Left ventricle myocardium inferior (tissue), 1 donor: ENCODE measurements around the gene CSAD. TPM values are rescaled to one million over a fixed set of nuclear protein-coding genes. Genes with fewer than 3 reads are reported as not detected.

ENCODE experiments used
- DNase-seq: peaks from one replicate; pipeline ENCODE4 v3.0.0-alpha.2; 2020
- H3K27ac ChIP-seq: fragments of 200-600 bp; replicated peaks from 2 replicates; pipeline ENCODE4 v1.8.0; 2021
- H3K27me3 ChIP-seq: fragments of 200-600 bp; 2 replicates; pipeline ENCODE4 v1.8.0; 2021; ENCODE audit warnings: low read depth
- H3K36me3 ChIP-seq: fragments of 200-600 bp; 2 replicates; pipeline ENCODE4 v1.8.0; 2021
- H3K4me1 ChIP-seq: fragments of 200-600 bp; 2 replicates; pipeline ENCODE4 v1.8.0; 2021
- H3K4me3 ChIP-seq: fragments of 200-600 bp; 2 replicates; pipeline ENCODE4 v1.8.0; 2021; ENCODE audit warnings: mild to moderate bottlenecking, moderate library complexity
- H3K9me3 ChIP-seq: fragments of 200-600 bp; replicated peaks from 2 replicates; pipeline ENCODE4 v1.8.0; 2021
- intact Hi-C: fragments of 100-400 bp; cut with micrococcal nuclease; formaldehyde crosslinking; loops from one replicate; pipeline ENCODE4 v1.11.0; 2022
- total RNA-seq: library from RNA; stranded (reverse); fragmentation: NEBNext Ultra II Directional; extraction: Animal tissue kit (Norgen Biotek cat#: 25700); gene quantifications from one replicate; pipeline ENCODE4 v1.2.1, GENCODE V29; 2021
- TF ChIP-seq, protein P1 (sequence below): fragments of 200-600 bp; IDR thresholded peaks from 2 replicates; pipeline ENCODE4 v1.8.0; 2021; ENCODE audit warnings: antibody characterized with exemption, mild to moderate bottlenecking, borderline replicate concordance
- donor health status: DM: no; HTN: yes; CAD: no; lungs with severe emphysema.

The CSAD gene
- total RNA-seq, 1 donor from 2014 or later = 12.2 TPM

DNA sequence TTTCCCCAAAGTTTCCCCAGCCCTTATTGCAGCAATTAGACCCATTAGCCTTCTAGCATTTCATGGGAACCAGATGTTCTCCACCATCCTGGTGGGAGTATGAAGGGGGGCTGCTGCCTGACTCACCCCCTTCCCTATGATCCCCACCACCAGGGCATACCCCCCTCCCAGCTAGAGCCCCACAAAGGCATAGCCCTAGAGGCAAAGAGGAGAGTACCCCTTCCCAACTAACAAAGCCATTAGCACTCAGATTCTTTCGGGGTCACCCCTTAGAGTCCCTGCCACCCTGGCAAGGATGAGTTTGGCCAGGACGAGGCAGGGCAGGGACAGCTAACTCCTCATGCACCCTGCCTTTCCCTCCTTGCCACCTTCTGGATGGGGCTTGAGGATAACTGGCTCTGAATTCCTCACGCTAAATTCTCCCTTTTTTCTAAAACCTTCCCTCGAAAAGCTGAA, 42.1 kb upstream of the CSAD start:
- Histone ChIP-seq H3K9me3 (no peaks in the 10 kb centered on the region), H3K27me3 (no peaks in the 10 kb centered on the region), H3K4me3 (peak overlapping the region; percentile 2), H3K27ac (peak overlapping the region; percentile 100), H3K36me3 (no peaks in the 10 kb centered on the region), H3K4me1 (peaks cover 66% of the 10 kb centered on the region)
- intact Hi-C loops = no loop called here
- no peak for DNase-seq
- TF ChIP-seq, protein P1, sequence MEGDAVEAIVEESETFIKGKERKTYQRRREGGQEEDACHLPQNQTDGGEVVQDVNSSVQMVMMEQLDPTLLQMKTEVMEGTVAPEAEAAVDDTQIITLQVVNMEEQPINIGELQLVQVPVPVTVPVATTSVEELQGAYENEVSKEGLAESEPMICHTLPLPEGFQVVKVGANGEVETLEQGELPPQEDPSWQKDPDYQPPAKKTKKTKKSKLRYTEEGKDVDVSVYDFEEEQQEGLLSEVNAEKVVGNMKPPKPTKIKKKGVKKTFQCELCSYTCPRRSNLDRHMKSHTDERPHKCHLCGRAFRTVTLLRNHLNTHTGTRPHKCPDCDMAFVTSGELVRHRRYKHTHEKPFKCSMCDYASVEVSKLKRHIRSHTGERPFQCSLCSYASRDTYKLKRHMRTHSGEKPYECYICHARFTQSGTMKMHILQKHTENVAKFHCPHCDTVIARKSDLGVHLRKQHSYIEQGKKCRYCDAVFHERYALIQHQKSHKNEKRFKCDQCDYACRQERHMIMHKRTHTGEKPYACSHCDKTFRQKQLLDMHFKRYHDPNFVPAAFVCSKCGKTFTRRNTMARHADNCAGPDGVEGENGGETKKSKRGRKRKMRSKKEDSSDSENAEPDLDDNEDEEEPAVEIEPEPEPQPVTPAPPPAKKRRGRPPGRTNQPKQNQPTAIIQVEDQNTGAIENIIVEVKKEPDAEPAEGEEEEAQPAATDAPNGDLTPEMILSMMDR = no peak

DNA sequence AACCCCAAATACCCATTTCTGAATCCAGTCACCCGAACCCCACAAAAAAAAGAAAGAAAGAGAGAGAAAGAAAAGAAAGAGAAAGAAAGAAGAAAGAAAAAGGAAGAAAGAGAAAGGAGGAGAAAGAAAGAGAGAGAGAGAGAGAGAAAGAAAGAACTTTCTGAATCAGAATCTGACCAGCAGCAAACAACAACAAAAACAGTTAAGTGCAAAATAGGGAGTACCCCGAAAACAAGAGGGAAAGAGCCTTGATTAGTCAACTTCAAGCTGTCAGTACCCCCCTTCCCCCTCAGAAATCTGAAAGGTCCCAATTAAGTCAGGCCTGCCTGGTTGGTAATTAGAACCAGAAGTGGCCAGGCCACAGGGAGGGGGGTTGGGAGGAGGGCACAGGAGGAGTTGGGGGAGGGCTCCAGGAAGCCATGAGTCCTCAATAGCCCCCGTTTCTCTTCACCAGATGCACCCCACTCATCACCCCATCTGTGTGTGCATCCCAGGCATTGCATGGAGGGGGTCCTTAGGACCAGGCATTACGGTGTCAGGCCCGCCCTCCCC, 41.5 kb upstream of the CSAD start:
- peaks cover 72% of the 10 kb centered on the region for H3K4me1 ChIP-seq
- no peaks in the 10 kb centered on the region for H3K27me3 ChIP-seq
- H3K4me3 ChIP-seq = peak overlapping the region; percentile 84
- H3K36me3 ChIP-seq = no peaks in the 10 kb centered on the region
- no peak for DNase-seq
- TF ChIP-seq, protein P1 = no peak
- no peaks in the 10 kb centered on the region for H3K9me3 ChIP-seq
- peak overlapping the region; percentile 100 for H3K27ac ChIP-seq
- intact Hi-C loops = no loop called here

DNA sequence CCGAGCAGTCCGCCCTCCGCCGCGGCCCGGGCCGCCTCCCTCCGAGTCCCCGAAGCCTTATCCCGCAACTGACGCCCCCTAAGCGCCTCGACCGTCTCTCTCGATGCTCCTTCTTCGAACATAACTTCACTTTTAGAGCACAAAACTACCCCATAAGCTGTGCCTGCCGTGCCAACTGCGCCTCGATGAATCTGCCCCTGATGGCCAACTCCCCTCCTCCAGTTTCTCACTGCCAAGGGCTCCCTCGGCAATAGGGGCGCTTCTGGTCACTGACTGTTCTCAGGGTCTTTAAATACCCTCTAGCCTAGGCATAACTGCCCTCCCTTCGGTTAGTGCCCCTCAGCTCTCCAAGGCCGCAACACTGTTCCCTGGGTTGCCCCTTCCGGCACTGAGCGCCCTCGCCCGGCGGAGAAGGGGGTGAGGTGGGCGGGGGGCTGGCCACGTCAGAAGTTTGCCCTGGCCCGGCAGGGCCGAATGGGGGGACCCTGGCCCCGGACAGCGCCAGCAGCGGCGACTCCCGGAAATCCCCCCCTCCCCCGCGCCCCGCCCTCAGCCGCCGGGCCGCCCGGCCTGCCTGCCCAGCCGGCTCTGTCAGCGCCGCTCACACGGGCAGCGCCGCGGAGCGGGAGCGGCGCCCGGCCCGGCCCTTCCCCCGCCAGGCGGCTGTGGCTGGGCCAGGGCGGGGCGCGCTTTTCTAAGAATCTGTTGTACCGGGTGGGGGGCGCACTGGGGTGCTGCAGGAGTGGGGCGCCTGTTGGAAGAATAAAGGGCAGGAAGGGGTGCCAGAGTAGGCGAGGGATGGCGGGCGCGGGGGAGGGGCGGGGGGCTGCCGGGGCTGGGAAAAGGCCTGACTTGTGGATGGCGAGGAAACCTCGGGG, 40.7 kb upstream of the CSAD start:
- Histone ChIP-seq H3K27ac (peak overlapping the region; percentile 100), H3K4me1 (peaks cover 80% of the 10 kb centered on the region), H3K27me3 (no peaks in the 10 kb centered on the region), H3K9me3 (no peaks in the 10 kb centered on the region), H3K4me3 (peak overlapping the region; percentile 84), H3K36me3 (no peaks in the 10 kb centered on the region)
- TF ChIP-seq, protein P1 = peak; percentile 43
- peak; percentile 81 for DNase-seq
- intact Hi-C loops = no loop called here

DNA sequence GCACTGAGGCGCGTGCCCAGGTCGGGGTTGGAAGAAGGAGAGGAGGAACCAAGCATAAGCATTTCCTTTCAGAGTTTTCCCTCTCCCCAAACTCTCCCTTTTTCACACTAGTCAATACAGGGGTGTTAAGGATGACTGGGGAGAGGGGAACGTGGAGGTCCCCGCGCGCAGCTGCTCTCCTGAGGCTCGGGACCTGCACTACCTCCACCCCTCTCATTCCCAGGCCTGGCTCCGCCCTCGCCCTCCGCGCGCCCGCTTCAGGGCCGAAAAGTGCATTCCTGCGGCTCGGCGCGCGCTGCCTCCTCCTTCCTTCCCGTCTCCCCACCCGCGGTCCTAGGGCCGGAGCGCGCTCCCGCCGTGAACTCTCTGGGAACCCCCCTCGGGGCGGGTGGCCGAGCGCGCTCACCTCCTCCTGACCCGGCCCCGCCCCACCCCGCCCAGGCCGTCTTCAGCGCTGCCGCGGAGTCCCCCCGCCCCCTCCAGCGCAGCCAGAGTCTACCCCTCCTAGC, 40.0 kb upstream of the CSAD start:
- DNase-seq = peak; percentile 95
- H3K4me1 ChIP-seq = peaks cover 87% of the 10 kb centered on the region
- intact Hi-C loops = no loop called here

DNA sequence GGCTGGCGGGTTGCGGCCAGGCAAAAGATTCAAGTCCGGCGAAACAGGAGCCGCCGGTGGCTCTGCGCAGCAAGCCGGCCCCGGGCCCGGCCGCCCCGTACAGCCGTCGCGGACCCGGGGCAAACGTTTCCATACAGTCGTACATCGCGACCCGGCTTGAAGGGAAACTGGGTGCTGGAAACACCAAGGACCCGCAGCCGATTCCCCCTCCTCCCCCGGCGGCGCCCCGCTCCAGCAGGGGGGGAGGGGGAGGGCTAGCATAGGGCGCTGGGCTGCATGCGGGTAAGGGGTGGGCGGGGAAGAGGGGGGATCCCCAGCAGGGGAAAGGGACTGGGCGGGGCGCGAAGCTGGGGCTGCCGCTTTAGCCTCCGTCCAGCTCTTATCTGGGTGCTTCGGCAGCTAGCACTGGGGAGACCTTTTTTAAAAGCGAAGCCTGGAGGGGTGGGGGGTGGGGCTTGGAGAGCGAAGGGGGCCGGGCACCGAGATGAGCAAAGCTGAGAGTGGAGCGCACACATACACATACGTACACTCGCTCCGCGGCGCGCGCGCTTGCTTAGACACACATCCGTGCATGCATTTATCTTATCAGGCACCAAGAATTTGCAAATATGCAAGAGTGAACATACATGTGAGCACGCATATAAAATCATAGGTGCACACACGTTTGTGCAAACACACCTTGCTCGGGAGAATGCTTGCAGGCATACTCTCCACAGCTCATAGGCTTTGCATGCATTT, 39.4 kb upstream of the CSAD start:
- H3K27ac ChIP-seq = peak overlapping the region; percentile 100
- TF ChIP-seq, protein P1 = no peak
- no peaks in the 10 kb centered on the region for H3K9me3 ChIP-seq
- H3K4me1 ChIP-seq = peaks cover 91% of the 10 kb centered on the region
- no peaks in the 10 kb centered on the region for H3K36me3 ChIP-seq
- H3K27me3 ChIP-seq = no peaks in the 10 kb centered on the region
- intact Hi-C loops = no loop called here
- H3K4me3 ChIP-seq = peak overlapping the region; percentile 84
- DNase-seq = peak; percentile 71

More for the DNA sequence above, 40.0 kb upstream of the CSAD start:
- peak overlapping the region; percentile 100 for H3K27ac ChIP-seq
- H3K4me3 ChIP-seq = peak overlapping the region; percentile 84
- H3K36me3 ChIP-seq = no peaks in the 10 kb centered on the region
- H3K9me3 ChIP-seq = no peaks in the 10 kb centered on the region
- H3K27me3 ChIP-seq = no peaks in the 10 kb centered on the region
- TF ChIP-seq, protein P1 = no peak
